HG03442 (cell line): Measurements from ENCODE around the gene RPS16.

Experiments
- ATAC-seq: cut with Tn5 transposase; IDR thresholded peaks from one replicate; pipeline ENCODE4 v1.9.1; 2021; ENCODE audit warnings: mild to moderate bottlenecking, moderate library complexity; ENCODE audit not compliant: unreplicated experiment

RPS16 gene

GRCh38 chr19:39423258-39424086 lies 12.3 kb downstream of the RPS16 start:
- no peak for ATAC-seq

- ATAC-seq: no peak
These were observed 13.7 kb downstream of the RPS16 start for GRCh38 chr19:39422020-39422419.

GRCh38 chr19:39420769-39421168 lies 15.0 kb downstream of the RPS16 start:
- ATAC-seq: no peak

- ATAC-seq: no peak
These were observed 16.7 kb downstream of the RPS16 start for GRCh38 chr19:39419003-39419402.

GRCh38 chr19:39417463-39418181 lies 18.1 kb downstream of the RPS16 start:
- ATAC-seq: no peak

- ATAC-seq: no peak
These were observed 19.3 kb downstream of the RPS16 start for GRCh38 chr19:39416152-39417120.

- no peak for ATAC-seq
These were observed 20.4 kb downstream of the RPS16 start for GRCh38 chr19:39415111-39416046.

- ATAC-seq: no peak
These were observed 21.7 kb downstream of the RPS16 start for GRCh38 chr19:39413911-39414608.

- no peak for ATAC-seq
These were observed 22.4 kb downstream of the RPS16 start for GRCh38 chr19:39413272-39413910.

- ATAC-seq: no peak
These were observed 22.9 kb downstream of the RPS16 start for GRCh38 chr19:39412867-39413271.

- peak; percentile 49 for ATAC-seq
These were observed 23.5 kb downstream of the RPS16 start, which contains the start of gene PLEKHG2 for GRCh38 chr19:39412100-39412866. Gene PLEKHG2, plus strand, starts transcription at chr19:39412669. Its CDS starts 1,418 bp downstream, at chr19:39414087.

- peak; percentile 16 for ATAC-seq
These were observed 24.0 kb downstream of the RPS16 start for GRCh38 chr19:39411832-39412099.

- no peak for ATAC-seq
These were observed 24.5 kb downstream of the RPS16 start for GRCh38 chr19:39411081-39411831.

GRCh38 chr19:39410831-39411080 lies 25.0 kb downstream of the RPS16 start:
- no peak for ATAC-seq

GRCh38 chr19:39410017-39410830 lies 25.5 kb downstream of the RPS16 start:
- no peak for ATAC-seq

- no peak for ATAC-seq
These were observed 26.3 kb downstream of the RPS16 start for GRCh38 chr19:39409208-39410016.
